Measurements from ENCODE around the gene ADPRM. TPM values are rescaled to one million over a fixed set of nuclear protein-coding genes. Genes with fewer than 3 reads are reported as not detected.

ADPRM gene
- total RNA-seq, 1 experiment from 2014 or later = 5.1 TPM

DNA sequence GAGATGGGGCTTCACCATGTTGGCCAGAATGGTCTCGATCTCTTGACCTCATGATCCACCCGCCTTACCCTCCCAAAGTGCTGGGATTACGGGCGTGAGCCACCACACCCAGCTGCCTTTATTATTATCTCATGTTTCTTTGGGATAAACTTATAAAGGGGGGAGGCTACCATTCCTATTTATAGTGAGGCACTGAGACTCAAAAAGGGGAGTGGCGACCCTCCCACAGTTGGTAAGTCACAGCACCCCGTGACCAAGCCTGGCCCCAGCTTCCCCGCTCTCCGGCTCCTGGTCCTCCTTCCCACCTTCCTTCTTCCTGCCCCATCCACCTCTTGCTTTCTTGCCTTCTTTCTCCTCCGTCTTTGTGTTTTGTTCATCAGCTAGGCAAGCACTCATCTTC lies 45.5 kb upstream of the ADPRM start:
- Mint-ChIP-seq H3K36me3 (ENCODE audit: insufficient read depth in 1 of 3, low read depth in 3 of 3) (no peaks in the 10 kb centered on the region), H3K27me3 (ENCODE audit: low read depth) (no peaks in the 10 kb centered on the region; the same call in none of the 2 replicates), H3K9me3 (no peaks in the 10 kb centered on the region), H3K4me1 (peaks cover 0 to 3% of the 10 kb centered on the region in 2 experiments; a peak in 2 of 4 replicates), H3K27ac (no peak overlapping the region), H3K4me3 (no peak overlapping the region)
- no peak overlapping the region for H2BK12ac ChIP-seq (ENCODE audit: insufficient read length, low read depth, low read length)
- no peak overlapping the region for H4K5ac ChIP-seq (ENCODE audit: insufficient read length, low read depth, low read length)
- H3T11ph ChIP-seq (ENCODE audit: low read length) = no peak overlapping the region
- no peak overlapping the region for H3K18ac ChIP-seq (ENCODE audit: insufficient read length, low read depth, low read length)
- no peaks in the 10 kb centered on the region for H3K4me1 ChIP-seq (ENCODE audit: insufficient read depth, low read length)
- no peaks in the 10 kb centered on the region for H3K79me2 ChIP-seq (ENCODE audit: insufficient read depth, low read length)
- H3K14ac ChIP-seq (ENCODE audit: insufficient read depth, low read length) = no peak overlapping the region
- TF ChIP-seq, protein P1, sequence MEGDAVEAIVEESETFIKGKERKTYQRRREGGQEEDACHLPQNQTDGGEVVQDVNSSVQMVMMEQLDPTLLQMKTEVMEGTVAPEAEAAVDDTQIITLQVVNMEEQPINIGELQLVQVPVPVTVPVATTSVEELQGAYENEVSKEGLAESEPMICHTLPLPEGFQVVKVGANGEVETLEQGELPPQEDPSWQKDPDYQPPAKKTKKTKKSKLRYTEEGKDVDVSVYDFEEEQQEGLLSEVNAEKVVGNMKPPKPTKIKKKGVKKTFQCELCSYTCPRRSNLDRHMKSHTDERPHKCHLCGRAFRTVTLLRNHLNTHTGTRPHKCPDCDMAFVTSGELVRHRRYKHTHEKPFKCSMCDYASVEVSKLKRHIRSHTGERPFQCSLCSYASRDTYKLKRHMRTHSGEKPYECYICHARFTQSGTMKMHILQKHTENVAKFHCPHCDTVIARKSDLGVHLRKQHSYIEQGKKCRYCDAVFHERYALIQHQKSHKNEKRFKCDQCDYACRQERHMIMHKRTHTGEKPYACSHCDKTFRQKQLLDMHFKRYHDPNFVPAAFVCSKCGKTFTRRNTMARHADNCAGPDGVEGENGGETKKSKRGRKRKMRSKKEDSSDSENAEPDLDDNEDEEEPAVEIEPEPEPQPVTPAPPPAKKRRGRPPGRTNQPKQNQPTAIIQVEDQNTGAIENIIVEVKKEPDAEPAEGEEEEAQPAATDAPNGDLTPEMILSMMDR (conservative IDR thresholded peaks at IDR 0.05) = no peak
- no peaks in the 10 kb centered on the region for H3K79me1 ChIP-seq (ENCODE audit: insufficient read depth, low read depth, low read length, poor library complexity, severe bottlenecking)
- no peak overlapping the region for H2BK5ac ChIP-seq (ENCODE audit: insufficient read length, low read length)
- H3K4me2 ChIP-seq (ENCODE audit: insufficient read depth, insufficient read length, low read length) = no peak overlapping the region
- H3K56ac ChIP-seq (ENCODE audit: insufficient read length, low read depth, low read length) = no peak overlapping the region
- H2BK120ac ChIP-seq (ENCODE audit: low read depth, low read length, poor library complexity, severe bottlenecking) = no peak overlapping the region
- no peak overlapping the region for H3K27ac ChIP-seq (ENCODE audit: insufficient read length, low read depth, low read length)
- no peaks in the 10 kb centered on the region for H3K27me3 ChIP-seq (ENCODE audit: insufficient read depth, low read length)
- no CpG with 5 or more reads among the region's 9 CpGs for WGBS (ENCODE audit: extremely low coverage, insufficient read length, low lambda C conversion rate)
- no peak overlapping the region for H3K4ac ChIP-seq (ENCODE audit: low read depth, low read length)
- H2BK15ac ChIP-seq (ENCODE audit: low read depth, low read length) = no peak overlapping the region
- H4K20me1 ChIP-seq (ENCODE audit: control insufficient read depth, insufficient read depth, insufficient read length) = no peaks in the 10 kb centered on the region
- H2AK5ac ChIP-seq (ENCODE audit: insufficient read length, low read length) = no peak overlapping the region
- no peak overlapping the region for H3K9ac ChIP-seq (ENCODE audit: extremely low read depth, insufficient read length, low read length)
- H3K9me3 ChIP-seq (ENCODE audit: control insufficient read depth, low read depth, low read length) = no peaks in the 10 kb centered on the region
- DNase-seq = no peak
- H3K23ac ChIP-seq (ENCODE audit: insufficient read length, low read depth, low read length) = no peak overlapping the region
- no peak overlapping the region for H4K91ac ChIP-seq (ENCODE audit: insufficient read length, low read depth, low read length)
- H3K23me2 ChIP-seq (ENCODE audit: insufficient read length, low read depth, low read length, poor library complexity, severe bottlenecking) = no peaks in the 10 kb centered on the region
- no peak overlapping the region for H2AFZ ChIP-seq (ENCODE audit: low read length)
- no peak overlapping the region for H2BK20ac ChIP-seq (ENCODE audit: low read depth, low read length, poor library complexity, severe bottlenecking)
- H4K8ac ChIP-seq (replicated peaks; ENCODE audit: insufficient read length, low read depth, low read length) = no peak overlapping the region
